IPS-15b (cell line): Measurements from ENCODE around the gene PAPPA.

ENCODE experiments used
- H3K27me3 ChIP-seq: one replicate; pipeline ENCODE4 v1.6.1; 2013; ENCODE audit warnings: low read length; ENCODE audit not compliant: control insufficient read depth, insufficient read depth
- H3K36me3 ChIP-seq: one replicate; pipeline ENCODE4 v1.6.1; 2013; ENCODE audit warnings: low read length; ENCODE audit not compliant: control insufficient read depth, insufficient read depth
- H3K4me1 ChIP-seq: one replicate; pipeline ENCODE4 v1.6.1; 2013; ENCODE audit warnings: mild to moderate bottlenecking, low read length; ENCODE audit not compliant: control insufficient read depth, insufficient read depth
- H3K4me3 ChIP-seq: one replicate; pipeline ENCODE4 v1.5.1; 2013; ENCODE audit warnings: low read depth, low read length
- H3K9ac ChIP-seq: one replicate; pipeline ENCODE4 v1.6.1; 2013; ENCODE audit warnings: low read depth, mild to moderate bottlenecking, low read length
- H3K9me3 ChIP-seq: one replicate; pipeline ENCODE4 v1.6.1; 2013; ENCODE audit warnings: mild to moderate bottlenecking, low read length; ENCODE audit not compliant: control insufficient read depth, insufficient read depth

The PAPPA gene

GRCh38 chr9:116154334-116154975 is 864 bp downstream of the PAPPA start:
- H3K27me3 ChIP-seq: peaks cover 62% of the 10 kb centered on the region

GRCh38 chr9:116154976-116155697 is 1.5 kb downstream of the PAPPA start:
- Histone ChIP-seq H3K27me3 (peaks cover 69% of the 10 kb centered on the region), H3K36me3 (no peaks in the 10 kb centered on the region), H3K9me3 (no peaks in the 10 kb centered on the region), H3K9ac (no peak overlapping the region), H3K4me3 (peak overlapping the region; percentile 66), H3K4me1 (peaks cover 18% of the 10 kb centered on the region)

More at GRCh38 chr9:116154334-116154975, 864 bp downstream of the PAPPA start:
- peaks cover 18% of the 10 kb centered on the region for H3K4me1 ChIP-seq
- peak overlapping the region; percentile 66 for H3K4me3 ChIP-seq
- H3K9me3 ChIP-seq: no peaks in the 10 kb centered on the region
- H3K36me3 ChIP-seq: no peaks in the 10 kb centered on the region
- H3K9ac ChIP-seq: no peak overlapping the region

- Histone ChIP-seq H3K9ac (no peak overlapping the region), H3K4me3 (peak overlapping the region; percentile 66), H3K9me3 (no peaks in the 10 kb centered on the region), H3K4me1 (peaks cover 18% of the 10 kb centered on the region), H3K36me3 (no peaks in the 10 kb centered on the region), H3K27me3 (peaks cover 71% of the 10 kb centered on the region)
Measured at GRCh38 chr9:116155698-116156039, 2.1 kb downstream of the PAPPA start.

GRCh38 chr9:116156621-116157314 is 3.2 kb downstream of the PAPPA start:
- Histone ChIP-seq H3K36me3 (no peaks in the 10 kb centered on the region), H3K9me3 (no peaks in the 10 kb centered on the region), H3K27me3 (peaks cover 74% of the 10 kb centered on the region), H3K4me3 (peak overlapping the region; percentile 52), H3K4me1 (peaks cover 18% of the 10 kb centered on the region), H3K9ac (no peak overlapping the region)

- Histone ChIP-seq H3K27me3 (peaks cover 67% of the 10 kb centered on the region), H3K36me3 (no peaks in the 10 kb centered on the region), H3K9ac (no peak overlapping the region), H3K4me3 (peak overlapping the region; percentile 52), H3K4me1 (peaks cover 18% of the 10 kb centered on the region), H3K9me3 (no peaks in the 10 kb centered on the region)
Measured at GRCh38 chr9:116157436-116158138, 4.0 kb downstream of the PAPPA start.

- Histone ChIP-seq H3K4me3 (no peak overlapping the region), H3K4me1 (peaks cover 12% of the 10 kb centered on the region), H3K36me3 (no peaks in the 10 kb centered on the region), H3K9me3 (no peaks in the 10 kb centered on the region), H3K27me3 (peaks cover 50% of the 10 kb centered on the region), H3K9ac (no peak overlapping the region)
Measured at GRCh38 chr9:116160676-116161571, 7.3 kb downstream of the PAPPA start.

- Histone ChIP-seq H3K4me1 (peaks cover 4% of the 10 kb centered on the region), H3K36me3 (no peaks in the 10 kb centered on the region), H3K9ac (no peak overlapping the region), H3K4me3 (no peak overlapping the region), H3K27me3 (peaks cover 36% of the 10 kb centered on the region), H3K9me3 (no peaks in the 10 kb centered on the region)
Measured at GRCh38 chr9:116162241-116162781, 8.7 kb downstream of the PAPPA start.

GRCh38 chr9:116163293-116164055 is 9.9 kb downstream of the PAPPA start:
- Histone ChIP-seq H3K9ac (no peak overlapping the region), H3K4me1 (no peaks in the 10 kb centered on the region), H3K9me3 (no peaks in the 10 kb centered on the region), H3K4me3 (no peak overlapping the region), H3K27me3 (peaks cover 25% of the 10 kb centered on the region), H3K36me3 (no peaks in the 10 kb centered on the region)

- Histone ChIP-seq H3K36me3 (no peaks in the 10 kb centered on the region), H3K4me1 (no peaks in the 10 kb centered on the region)
Measured at GRCh38 chr9:116165912-116166311, 12.3 kb downstream of the PAPPA start.

GRCh38 chr9:116166713-116167112 is 13.1 kb downstream of the PAPPA start:
- Histone ChIP-seq H3K4me3 (no peak overlapping the region), H3K9ac (no peak overlapping the region), H3K9me3 (no peaks in the 10 kb centered on the region), H3K36me3 (no peaks in the 10 kb centered on the region), H3K27me3 (no peaks in the 10 kb centered on the region), H3K4me1 (no peaks in the 10 kb centered on the region)

More at GRCh38 chr9:116165912-116166311, 12.3 kb downstream of the PAPPA start:
- Histone ChIP-seq H3K27me3 (peaks cover 3% of the 10 kb centered on the region), H3K4me3 (no peak overlapping the region), H3K9ac (no peak overlapping the region), H3K9me3 (no peaks in the 10 kb centered on the region)
